NT2/D1 (cell line): ENCODE results near the gene ETS1.
"Not testable (repeated sequence)": the region's sequence is repeated elsewhere in the genome, so short reads cannot be mapped to it uniquely, and the experiment has no call there.

Experiments used
- DNase-seq: peaks from one replicate; pipeline ENCODE4 v3.0.0-alpha.2; 2011; ENCODE audit warnings: low read depth, low spot score
- H3K27me3 ChIP-seq: 2 replicates; pipeline ENCODE4 v1.6.0; 2011; ENCODE audit warnings: mild to moderate bottlenecking; ENCODE audit not compliant: insufficient read length, insufficient read depth
- H3K36me3 ChIP-seq: 2 replicates; pipeline ENCODE4 v1.6.1; 2011; ENCODE audit warnings: mild to moderate bottlenecking, low read length, mixed read lengths; ENCODE audit not compliant: insufficient read depth, insufficient read length
- H3K4me1 ChIP-seq: 2 replicates; pipeline ENCODE4 v1.5.1; 2011; ENCODE audit not compliant: insufficient read depth, insufficient read length
- H3K4me3 ChIP-seq: 2 replicates; pipeline ENCODE4 v1.5.1; 2011; ENCODE audit warnings: low read depth; ENCODE audit not compliant: insufficient read length
- H3K9ac ChIP-seq: 2 replicates; pipeline ENCODE4 v1.6.0; 2011; ENCODE audit warnings: low read depth; ENCODE audit not compliant: insufficient read length
- H3K9me3 ChIP-seq: 2 replicates; pipeline ENCODE4 v1.5.1; 2011; ENCODE audit warnings: mild to moderate bottlenecking, low read length; ENCODE audit not compliant: insufficient read depth
- SUZ12 ChIP-seq: IDR thresholded peaks from 2 replicates; pipeline ENCODE4 v1.6.1; 2011; ENCODE audit not compliant: insufficient read length, insufficient read depth; ENCODE audit errors: extremely low read depth
- YY1 ChIP-seq: IDR thresholded peaks from 2 replicates; pipeline ENCODE4 v1.6.1; 2011; ENCODE audit not compliant: insufficient read length, insufficient read depth
- ZNF274 ChIP-seq: IDR thresholded peaks from 2 replicates; pipeline ENCODE4 v1.6.1; 2011; ENCODE audit warnings: mild to moderate bottlenecking, low read depth, low read length

Gene ETS1

GRCh38 chr11:128453444-128454336 lies 133.7 kb downstream of the ETS1 start:
- TF ChIP-seq SUZ12 (no peak), YY1 (no peak), ZNF274 (no peak)
- no peaks in the 10 kb centered on the region for H3K4me1 ChIP-seq
- H3K27me3 ChIP-seq, result no peaks in the 10 kb centered on the region
- H3K9ac ChIP-seq, result no peak overlapping the region
- no peak for DNase-seq
- peaks cover 14% of the 10 kb centered on the region for H3K36me3 ChIP-seq
- H3K9me3 ChIP-seq, result no peaks in the 10 kb centered on the region
- H3K4me3 ChIP-seq, result no peak overlapping the region

DNA sequence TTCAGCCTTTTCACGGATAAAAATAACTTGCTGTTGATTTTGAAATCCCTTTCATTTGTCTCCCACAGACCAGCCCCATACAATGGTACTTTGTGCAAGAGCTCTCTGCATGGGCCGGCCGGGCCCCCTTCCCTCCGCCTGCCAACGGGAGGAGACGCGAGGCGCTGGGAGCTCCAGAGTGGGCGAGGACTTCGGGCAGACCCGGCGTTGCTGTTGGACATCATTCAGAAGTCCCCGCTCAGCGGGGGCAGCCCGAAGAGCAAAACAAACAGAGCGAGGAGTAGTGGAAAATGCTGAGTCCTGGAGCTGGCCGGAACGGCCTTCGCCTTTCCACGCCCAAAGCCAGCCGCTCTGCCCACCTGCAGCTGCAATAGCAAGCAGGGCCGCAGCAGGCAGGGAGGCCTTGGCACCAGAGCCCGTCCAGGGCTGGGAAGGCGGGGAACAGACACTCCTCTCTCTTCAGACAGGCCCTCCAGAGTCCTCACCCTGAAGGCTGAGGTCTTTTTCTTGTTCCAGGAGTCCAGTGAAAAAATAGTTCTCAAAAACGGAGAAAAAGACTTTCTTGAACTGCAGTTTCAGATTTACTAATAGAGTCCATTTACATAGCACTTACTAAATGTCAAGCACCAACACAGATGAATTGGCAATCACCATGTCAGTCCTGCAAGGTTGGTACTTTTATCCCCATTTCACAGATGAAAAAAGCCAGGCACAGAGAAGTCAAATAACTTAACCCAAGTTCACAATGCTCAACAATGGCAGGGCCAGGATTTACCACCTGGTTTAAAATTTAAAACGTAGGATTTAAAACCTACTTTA lies 135.5 kb downstream of the ETS1 start:
- H3K36me3 ChIP-seq, result no peaks in the 10 kb centered on the region
- H3K27me3 ChIP-seq, result no peaks in the 10 kb centered on the region
- H3K4me1 ChIP-seq, result no peaks in the 10 kb centered on the region
- H3K9me3 ChIP-seq, result no peaks in the 10 kb centered on the region
- no peak for DNase-seq
- TF ChIP-seq SUZ12 (no peak), ZNF274 (no peak), YY1 (no peak)
- no peak overlapping the region for H3K4me3 ChIP-seq
- no peak overlapping the region for H3K9ac ChIP-seq

DNA sequence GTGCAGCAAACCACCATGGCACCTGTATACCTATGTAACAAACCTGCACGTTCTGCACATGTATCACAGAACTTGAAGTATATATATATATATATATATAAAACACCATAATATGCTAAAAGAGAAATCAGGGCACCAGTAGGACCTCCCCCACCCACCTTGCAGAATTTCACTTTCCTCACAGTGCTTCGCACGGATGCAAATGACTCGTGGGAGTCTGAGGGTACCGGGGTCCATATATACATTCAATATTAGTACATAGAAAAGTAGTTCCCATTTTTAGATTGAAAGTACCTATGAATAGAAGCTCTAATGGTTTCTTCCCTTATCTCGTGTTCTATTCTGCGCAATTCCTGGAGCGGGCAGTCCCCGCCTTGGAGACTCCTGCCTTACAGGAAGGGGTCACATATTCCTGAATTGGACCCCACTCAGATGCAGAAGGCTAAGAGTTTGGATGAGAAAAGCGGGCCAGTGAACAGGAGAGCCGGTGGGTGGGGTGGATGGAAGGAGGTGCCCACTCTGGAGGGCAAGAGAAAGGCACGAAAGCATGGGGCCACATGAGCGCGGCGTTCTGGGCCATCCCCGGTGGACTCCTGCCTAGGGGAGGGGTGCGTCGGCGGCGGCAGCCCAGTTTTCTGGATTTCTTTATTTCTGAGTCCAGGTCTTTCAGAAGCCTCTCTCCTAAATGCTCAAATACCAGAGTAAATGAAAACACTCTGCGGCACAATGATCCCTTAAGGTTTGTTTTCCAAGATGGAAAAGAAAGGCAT lies 136.3 kb downstream of the ETS1 start:
- Histone ChIP-seq H3K36me3 (no peaks in the 10 kb centered on the region), H3K4me1 (no peaks in the 10 kb centered on the region), H3K27me3 (no peaks in the 10 kb centered on the region), H3K9me3 (no peaks in the 10 kb centered on the region), H3K4me3 (no peak overlapping the region), H3K9ac (no peak overlapping the region)
- no peak for DNase-seq
- no peak for TF ChIP-seq ZNF274
- TF ChIP-seq YY1, result no peak
- TF ChIP-seq SUZ12, result no peak

GRCh38 chr11:128450425-128450824 lies 136.9 kb downstream of the ETS1 start:
- H3K4me3 ChIP-seq, H3K27me3 ChIP-seq, H3K36me3 ChIP-seq, H3K9me3 ChIP-seq, DNase-seq, H3K9ac ChIP-seq, H3K4me1 ChIP-seq: not testable (repeated sequence)

GRCh38 chr11:128448981-128449713 lies 138.2 kb downstream of the ETS1 start:
- no peaks in the 10 kb centered on the region for H3K36me3 ChIP-seq
- H3K27me3 ChIP-seq, result no peaks in the 10 kb centered on the region
- H3K4me3 ChIP-seq, result no peak overlapping the region
- TF ChIP-seq ZNF274 (no peak), SUZ12 (no peak), YY1 (no peak)
- no peaks in the 10 kb centered on the region for H3K9me3 ChIP-seq
- H3K4me1 ChIP-seq, result no peaks in the 10 kb centered on the region
- H3K9ac ChIP-seq, result no peak overlapping the region
- DNase-seq, result no peak

GRCh38 chr11:128448200-128448886 lies 139.0 kb downstream of the ETS1 start:
- TF ChIP-seq SUZ12 (no peak), ZNF274 (no peak), YY1 (no peak)
- H3K27me3 ChIP-seq, result no peaks in the 10 kb centered on the region
- H3K4me1 ChIP-seq, result no peaks in the 10 kb centered on the region
- H3K4me3 ChIP-seq, result no peak overlapping the region
- H3K9ac ChIP-seq, result no peak overlapping the region
- no peaks in the 10 kb centered on the region for H3K36me3 ChIP-seq
- DNase-seq, result no peak
- H3K9me3 ChIP-seq, result no peaks in the 10 kb centered on the region
